ENCODE data around the gene SDHAF3.

GRCh38 chr7:97107192-97107800 lies 10.2 kb upstream of the SDHAF3 start:
- TF ChIP-seq, protein P1, sequence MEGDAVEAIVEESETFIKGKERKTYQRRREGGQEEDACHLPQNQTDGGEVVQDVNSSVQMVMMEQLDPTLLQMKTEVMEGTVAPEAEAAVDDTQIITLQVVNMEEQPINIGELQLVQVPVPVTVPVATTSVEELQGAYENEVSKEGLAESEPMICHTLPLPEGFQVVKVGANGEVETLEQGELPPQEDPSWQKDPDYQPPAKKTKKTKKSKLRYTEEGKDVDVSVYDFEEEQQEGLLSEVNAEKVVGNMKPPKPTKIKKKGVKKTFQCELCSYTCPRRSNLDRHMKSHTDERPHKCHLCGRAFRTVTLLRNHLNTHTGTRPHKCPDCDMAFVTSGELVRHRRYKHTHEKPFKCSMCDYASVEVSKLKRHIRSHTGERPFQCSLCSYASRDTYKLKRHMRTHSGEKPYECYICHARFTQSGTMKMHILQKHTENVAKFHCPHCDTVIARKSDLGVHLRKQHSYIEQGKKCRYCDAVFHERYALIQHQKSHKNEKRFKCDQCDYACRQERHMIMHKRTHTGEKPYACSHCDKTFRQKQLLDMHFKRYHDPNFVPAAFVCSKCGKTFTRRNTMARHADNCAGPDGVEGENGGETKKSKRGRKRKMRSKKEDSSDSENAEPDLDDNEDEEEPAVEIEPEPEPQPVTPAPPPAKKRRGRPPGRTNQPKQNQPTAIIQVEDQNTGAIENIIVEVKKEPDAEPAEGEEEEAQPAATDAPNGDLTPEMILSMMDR (IDR thresholded peaks at IDR 0.05) = no peak
- TF ChIP-seq, protein P2, sequence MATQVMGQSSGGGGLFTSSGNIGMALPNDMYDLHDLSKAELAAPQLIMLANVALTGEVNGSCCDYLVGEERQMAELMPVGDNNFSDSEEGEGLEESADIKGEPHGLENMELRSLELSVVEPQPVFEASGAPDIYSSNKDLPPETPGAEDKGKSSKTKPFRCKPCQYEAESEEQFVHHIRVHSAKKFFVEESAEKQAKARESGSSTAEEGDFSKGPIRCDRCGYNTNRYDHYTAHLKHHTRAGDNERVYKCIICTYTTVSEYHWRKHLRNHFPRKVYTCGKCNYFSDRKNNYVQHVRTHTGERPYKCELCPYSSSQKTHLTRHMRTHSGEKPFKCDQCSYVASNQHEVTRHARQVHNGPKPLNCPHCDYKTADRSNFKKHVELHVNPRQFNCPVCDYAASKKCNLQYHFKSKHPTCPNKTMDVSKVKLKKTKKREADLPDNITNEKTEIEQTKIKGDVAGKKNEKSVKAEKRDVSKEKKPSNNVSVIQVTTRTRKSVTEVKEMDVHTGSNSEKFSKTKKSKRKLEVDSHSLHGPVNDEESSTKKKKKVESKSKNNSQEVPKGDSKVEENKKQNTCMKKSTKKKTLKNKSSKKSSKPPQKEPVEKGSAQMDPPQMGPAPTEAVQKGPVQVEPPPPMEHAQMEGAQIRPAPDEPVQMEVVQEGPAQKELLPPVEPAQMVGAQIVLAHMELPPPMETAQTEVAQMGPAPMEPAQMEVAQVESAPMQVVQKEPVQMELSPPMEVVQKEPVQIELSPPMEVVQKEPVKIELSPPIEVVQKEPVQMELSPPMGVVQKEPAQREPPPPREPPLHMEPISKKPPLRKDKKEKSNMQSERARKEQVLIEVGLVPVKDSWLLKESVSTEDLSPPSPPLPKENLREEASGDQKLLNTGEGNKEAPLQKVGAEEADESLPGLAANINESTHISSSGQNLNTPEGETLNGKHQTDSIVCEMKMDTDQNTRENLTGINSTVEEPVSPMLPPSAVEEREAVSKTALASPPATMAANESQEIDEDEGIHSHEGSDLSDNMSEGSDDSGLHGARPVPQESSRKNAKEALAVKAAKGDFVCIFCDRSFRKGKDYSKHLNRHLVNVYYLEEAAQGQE (IDR thresholded peaks at IDR 0.05) = no peak

All from A549 (cell line).